GM19099 (cell line): Measurements from ENCODE around the gene FADS2.

Source experiments
- POLR2A ChIP-seq: IDR thresholded peaks from 3 replicates; pipeline ENCODE4 v1.6.1; 2011; ENCODE audit warnings: low read depth; ENCODE audit not compliant: insufficient read length; ENCODE audit errors: extremely low read depth

Gene FADS2

GRCh38 chr11:61861634-61862033, 33.5 kb downstream of the FADS2 start:
- TF ChIP-seq POLR2A = no peak

- no peak for TF ChIP-seq POLR2A
Observed at GRCh38 chr11:61862714-61863547, 34.8 kb downstream of the FADS2 start.

DNA sequence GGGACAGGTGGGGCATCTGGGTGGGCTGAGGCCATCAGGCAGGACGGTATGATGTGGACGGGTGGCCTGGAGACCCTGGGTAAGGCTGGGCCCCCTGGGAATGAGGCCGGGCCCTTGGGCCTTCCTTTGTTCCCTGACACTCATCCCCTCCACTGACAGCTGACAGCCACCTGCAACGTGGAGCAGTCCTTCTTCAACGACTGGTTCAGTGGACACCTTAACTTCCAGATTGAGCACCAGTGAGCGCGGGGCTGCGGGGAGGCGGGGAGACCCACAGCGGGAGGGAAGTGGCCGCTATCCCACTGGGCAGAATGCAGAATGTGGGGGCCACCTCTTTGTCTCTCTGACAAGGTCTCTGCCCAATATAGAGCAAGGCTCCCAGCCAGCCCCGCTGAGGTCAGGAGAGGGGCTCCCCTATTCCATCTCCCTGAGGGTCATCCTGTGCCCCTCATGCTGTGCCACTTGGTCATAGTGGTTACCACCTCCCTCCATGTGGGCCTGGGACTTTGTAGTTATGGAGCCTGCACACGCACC, 35.5 kb downstream of the FADS2 start:
- TF ChIP-seq POLR2A = no peak

GRCh38 chr11:61864814-61865775, 37.0 kb downstream of the FADS2 start:
- TF ChIP-seq POLR2A = peak; percentile 19

- TF ChIP-seq POLR2A = no peak
Observed at GRCh38 chr11:61866231-61866957, 38.3 kb downstream of the FADS2 start.

GRCh38 chr11:61866958-61867343, 38.9 kb downstream of the FADS2 start:
- no peak for TF ChIP-seq POLR2A

DNA sequence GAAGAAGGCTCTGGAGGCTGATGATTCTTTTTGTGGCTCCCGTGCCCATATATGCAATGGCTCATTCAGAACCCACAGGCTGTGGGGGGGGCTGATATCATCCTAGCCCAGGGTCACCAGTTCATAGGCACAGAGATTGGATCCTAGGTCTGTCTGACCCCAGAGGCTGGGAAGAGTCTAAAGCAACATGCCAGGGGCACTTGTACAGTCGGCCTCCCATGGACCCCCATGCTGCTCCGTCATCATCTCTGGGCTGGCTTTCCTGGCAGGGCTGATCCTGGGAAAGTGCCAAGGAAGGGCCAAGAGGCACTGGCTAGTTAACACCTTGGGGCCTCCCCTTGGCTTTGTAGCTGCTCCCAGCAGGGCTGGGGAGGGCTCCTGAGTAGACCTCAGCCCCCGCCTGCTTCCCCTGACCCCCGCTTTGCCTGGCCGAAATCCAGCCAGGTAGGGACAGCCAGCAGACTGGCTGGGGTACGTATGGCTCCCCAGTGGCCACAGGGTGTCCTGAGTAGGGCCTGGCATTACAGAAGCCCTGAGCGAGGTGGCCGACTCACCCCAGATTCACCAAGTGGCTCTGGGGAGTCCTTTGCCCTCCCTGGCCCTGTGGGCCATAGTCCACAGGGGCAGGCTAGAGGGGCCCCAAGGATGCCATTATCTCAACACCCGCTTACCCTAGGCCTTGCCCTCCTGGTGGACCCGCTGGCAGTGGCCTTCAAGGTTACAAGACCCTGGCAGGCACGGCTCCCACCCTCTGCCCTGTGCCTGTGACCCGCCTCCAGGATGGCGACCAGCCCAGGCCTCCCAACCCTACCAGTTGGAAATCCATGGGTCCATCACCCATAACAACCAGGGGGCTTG, 40.7 kb downstream of the FADS2 start:
- TF ChIP-seq POLR2A = no peak

DNA sequence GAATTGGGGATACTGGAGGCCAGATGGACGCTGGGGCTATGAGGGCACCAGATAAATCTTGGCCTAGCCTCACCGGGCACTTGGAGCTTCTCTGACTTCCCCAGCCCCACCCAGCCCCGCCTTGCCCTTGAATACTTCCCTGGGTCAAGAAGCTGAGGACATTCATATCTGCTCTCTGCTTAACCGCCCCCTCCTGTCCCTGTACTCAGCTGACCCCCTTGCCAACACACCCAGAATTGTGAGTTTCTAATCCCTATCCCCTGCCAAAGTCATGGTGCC, 41.3 kb downstream of the FADS2 start:
- TF ChIP-seq POLR2A = no peak

DNA sequence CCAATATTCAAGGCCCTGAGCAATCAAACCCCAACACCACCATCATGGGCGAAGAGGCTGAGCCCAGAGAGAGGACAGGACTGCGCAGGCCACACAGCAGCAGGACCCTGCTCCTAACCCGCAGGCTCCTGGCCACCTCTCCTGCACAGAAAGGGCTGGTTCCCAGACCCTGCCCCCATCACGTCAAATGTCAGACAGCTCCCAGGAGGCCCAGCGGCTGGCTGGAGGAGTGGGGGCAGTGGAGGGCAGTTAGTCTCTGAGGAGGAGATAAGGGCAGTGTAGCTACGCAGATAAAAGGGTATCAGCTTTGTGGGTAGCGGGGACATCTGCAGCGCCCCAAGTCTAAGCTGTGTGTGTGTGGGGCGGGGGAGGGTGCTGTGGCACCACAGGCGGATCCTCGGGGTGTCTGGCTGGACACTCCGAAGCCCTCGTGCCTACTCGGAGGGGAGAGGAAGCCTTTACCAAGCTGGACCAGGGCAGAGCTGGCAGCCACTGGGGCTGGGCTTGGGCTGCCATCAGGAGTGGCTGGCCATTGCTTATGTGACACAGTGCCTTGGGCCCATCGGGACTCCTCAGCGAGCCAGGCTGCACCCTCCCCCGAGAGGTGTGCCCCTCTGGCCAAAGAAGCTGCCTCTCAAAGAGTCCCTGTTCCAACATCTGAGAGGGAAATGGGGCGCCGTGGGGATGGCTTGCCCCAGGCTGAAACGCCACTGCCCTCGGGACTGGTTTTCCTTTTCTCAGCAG, 41.8 kb downstream of the FADS2 start:
- TF ChIP-seq POLR2A = no peak

DNA sequence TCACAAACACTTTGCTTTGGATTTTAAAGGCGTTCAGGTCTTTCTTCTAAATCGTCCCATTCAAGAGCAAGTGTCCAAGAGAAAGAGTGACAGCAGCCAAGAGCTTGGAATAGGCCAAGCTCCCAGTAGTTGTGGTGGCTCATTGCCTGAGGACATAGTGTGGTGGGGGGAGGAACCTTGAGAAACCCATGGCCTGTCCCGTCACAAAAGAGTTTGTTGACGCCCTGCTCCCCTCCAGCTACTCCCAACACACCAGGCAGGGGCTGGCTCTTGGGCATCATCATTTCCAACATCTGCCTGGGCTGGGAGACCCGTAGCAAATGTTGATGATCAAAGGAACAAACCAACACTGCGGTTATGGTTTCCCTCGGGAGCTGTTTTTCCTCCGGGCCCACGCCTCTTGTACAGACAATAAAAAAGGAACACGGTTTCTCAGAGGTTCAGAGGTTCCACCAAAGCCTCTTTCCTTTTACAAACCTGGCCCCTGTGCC, 42.5 kb downstream of the FADS2 start:
- no peak for TF ChIP-seq POLR2A

- TF ChIP-seq POLR2A = no peak
Observed at GRCh38 chr11:61871158-61871597, 43.1 kb downstream of the FADS2 start.

- no peak for TF ChIP-seq POLR2A
Observed at GRCh38 chr11:61872935-61873565, 45.0 kb downstream of the FADS2 start.

DNA sequence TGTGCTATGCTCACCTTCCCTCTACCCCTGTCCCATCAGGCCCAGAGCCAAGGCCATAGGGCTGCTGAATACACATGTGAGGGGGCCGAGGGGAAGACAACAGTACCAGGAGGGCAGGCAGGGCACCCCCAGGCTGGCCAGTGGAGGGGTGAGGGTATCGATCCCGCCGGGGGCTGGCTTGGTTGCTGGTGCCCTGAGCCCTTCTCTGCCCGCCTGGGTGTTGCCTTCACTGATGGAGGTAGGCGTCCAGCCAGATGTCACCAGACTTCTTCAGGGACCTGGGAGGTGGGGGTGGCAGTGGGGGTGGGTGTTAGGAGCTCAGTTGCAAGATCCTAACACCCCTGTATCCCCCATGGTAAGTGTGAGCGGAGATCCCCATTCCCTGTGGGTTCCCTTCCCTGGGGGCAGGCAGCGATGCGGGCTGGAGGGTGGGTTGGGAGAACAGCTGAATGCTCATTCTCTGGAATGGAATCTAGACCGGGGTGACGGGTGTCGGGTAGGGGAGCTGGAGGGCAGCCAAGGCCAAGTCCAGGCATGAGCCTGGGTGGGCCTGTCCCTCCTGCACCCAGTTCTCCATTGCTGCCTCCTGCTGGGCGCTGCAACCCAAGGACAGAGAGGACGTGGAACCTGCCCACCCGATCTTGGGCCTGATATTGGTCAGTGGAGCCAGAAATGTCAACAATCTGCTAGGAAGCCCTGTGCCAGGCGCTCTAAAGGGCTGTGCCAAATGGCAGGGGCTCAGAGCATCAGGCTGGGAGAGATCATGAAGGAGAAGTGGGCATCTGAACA, 45.7 kb downstream of the FADS2 start:
- no peak for TF ChIP-seq POLR2A

- TF ChIP-seq POLR2A = no peak
Observed at GRCh38 chr11:61874377-61874809, 46.3 kb downstream of the FADS2 start.
